GM08714 (cell line): ENCODE measurements around the gene KDM5A.
"Not testable (repeated sequence)": the region's sequence is repeated elsewhere in the genome, so short reads cannot be mapped to it uniquely, and the experiment has no call there.

Source experiments
- H3K4me3 ChIP-seq: fragments of 200-500 bp; sonication (Bioruptor generic); 2 replicates; pipeline ENCODE4 v1.5.1; 2014; ENCODE audit warnings: mild to moderate bottlenecking, low read length, inconsistent platforms
- ZNF274 ChIP-seq: IDR thresholded peaks from 2 replicates; pipeline ENCODE4 v1.6.1; 2012; ENCODE audit warnings: mild to moderate bottlenecking, low read depth, low read length

Gene KDM5A

DNA sequence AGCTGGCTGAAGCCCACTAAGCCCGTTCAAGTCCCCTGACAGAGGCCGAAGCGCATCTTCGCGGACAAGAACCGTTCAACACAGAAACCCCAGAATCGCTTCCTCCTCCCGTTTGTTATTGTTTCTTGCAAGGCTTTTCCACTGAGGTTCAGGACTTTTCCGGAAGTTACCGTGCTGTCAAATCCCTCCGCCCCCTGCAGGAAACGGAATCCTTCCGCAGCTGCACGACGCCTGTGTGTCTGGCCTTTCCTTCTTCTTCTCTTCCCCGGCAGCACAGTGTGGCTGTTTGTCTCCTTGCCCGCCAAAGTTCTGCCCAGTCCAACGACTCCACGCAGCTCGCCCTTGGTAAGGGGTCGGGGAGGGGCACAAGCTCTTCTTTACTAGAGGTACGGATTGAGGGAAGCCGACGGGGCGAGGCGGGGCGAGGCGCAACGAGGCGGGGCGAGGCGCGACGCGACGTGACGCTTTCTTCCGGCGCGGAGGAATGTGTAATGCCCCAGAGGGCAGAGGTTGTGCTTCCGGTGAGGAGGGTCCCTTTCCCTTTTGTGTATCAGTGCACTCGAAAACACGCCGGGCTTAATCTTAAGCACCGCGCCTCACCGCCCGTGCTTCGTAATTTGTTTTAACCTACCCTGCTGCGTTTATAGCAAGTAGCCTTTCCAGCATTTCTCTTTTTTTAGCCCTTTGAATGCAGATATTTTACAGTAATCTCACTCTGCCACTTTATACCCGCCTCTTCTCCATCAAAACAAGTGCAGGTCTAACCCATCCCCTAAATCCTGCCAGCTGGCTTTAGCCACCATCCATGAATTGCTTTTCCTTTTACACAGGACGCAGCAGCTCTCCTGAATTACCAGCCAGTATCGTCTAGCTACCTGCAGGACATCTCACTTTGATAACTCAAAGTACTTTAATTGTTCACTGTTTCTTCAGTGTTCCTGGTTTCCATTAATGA is at the start of gene KDM5A:
Gene KDM5A (minus strand): TSS at position 179 of the 955 bp plus-strand sequence. CDS start 229 bp downstream, outside the sequence.
- no peak for TF ChIP-seq ZNF274
- H3K4me3 ChIP-seq, result peak within 1 kb of the TSS; percentile 100

DNA sequence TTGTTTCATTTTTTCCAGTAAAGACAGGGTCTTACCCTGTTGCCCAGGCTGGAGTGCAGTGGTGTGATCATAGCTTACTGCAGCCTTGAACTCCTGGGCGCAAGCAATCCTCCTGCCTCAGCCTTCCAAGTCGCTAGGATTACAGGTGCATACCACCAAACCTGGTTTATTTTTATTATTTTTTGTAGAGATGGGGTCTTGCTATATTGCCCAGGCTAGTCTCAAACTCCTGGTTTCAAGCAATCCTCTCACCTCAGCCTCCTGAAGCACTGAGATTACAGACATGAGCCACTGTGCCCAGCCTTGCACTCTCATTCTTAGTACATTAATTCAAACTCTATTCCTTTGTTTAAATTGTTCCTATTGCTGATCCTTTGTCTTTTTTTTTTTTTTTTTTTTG is 46.6 kb upstream of the KDM5A start:
- H3K4me3 ChIP-seq, result not testable (repeated sequence)

DNA sequence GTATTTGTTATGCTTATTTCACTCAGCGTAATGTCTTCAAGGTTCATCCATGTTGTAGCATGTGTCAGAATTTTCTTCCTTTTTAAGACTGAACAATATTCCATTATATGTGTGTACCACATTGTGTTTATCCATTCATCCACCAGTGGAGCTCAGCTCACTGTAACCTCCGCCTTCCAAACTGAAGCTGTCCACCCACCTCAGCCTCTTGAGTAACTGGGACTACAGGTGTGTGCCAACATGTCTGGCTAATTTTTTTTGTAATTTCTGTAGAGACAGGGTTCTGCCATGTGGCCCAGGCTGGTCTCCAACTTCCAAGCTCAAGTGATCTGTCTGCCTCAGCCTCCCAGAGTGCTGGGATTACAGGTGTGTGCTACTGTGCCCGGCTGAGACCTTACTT is 33.4 kb upstream of the KDM5A start:
- H3K4me3 ChIP-seq, result no peak overlapping the region
- TF ChIP-seq ZNF274, result no peak

GRCh38 chr12:418432-418831 is 29.3 kb upstream of the KDM5A start:
- no peak for TF ChIP-seq ZNF274
- H3K4me3 ChIP-seq, result no peak overlapping the region

- no peak for TF ChIP-seq ZNF274
- H3K4me3 ChIP-seq, result no peak overlapping the region
Observed at GRCh38 chr12:414859-415258, 25.7 kb upstream of the KDM5A start.

DNA sequence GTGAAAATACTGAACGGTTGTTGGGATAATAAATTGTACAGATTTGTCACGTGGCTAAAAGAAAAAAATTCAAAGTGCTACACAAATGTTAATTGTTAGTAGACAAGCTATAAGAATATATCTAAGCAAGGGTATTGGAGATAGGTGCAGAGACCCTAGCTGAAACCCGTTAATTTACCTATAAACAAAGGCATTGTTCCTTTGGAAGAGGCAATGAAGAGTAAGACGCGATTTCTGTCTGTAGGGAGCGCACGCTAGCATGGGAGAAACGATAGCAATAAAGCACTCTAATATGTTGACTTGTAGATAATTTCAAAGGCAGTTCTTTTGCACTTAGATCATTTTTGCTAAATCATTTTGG is 12.9 kb upstream of the KDM5A start:
- no peak for TF ChIP-seq ZNF274
- H3K4me3 ChIP-seq, result peak overlapping the region; percentile 96

- H3K4me3 ChIP-seq, result peak within 1 kb of the TSS; percentile 96
- TF ChIP-seq ZNF274, result no peak
Observed at GRCh38 chr12:401235-402028, 12.3 kb upstream of the KDM5A start, which contains the start of gene CCDC77. CCDC77 (plus strand) TSS chr12:401644; CDS start chr12:409384, 7,740 bp downstream.

DNA sequence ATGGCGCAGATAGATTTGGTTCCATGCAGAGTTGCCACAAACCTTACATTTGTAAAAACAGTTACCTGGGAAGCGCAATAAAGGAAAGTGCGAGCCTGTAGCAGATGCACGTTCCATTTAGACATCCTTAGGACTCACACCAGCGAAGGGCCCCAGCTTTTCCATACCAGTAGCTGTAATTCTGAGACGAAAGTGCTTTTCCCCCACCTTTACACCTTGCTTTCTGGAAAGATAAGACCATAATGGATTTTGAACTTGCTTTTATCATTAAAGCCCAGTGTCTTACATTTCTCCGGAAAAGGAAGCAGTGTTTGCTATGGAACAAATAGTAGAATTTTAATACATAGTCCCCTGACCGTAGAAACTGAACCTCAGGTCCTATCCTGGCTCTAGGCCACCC is 11.7 kb upstream of the KDM5A start:
- no peak for TF ChIP-seq ZNF274
- peak overlapping the region; percentile 50 for H3K4me3 ChIP-seq

- peak overlapping the region; percentile 100 for H3K4me3 ChIP-seq
- no peak for TF ChIP-seq ZNF274
Observed at GRCh38 chr12:388541-389141, 479 bp downstream of the KDM5A start.

GRCh38 chr12:388012-388411 is 1.1 kb downstream of the KDM5A start:
- H3K4me3 ChIP-seq, result peak overlapping the region; percentile 100

DNA sequence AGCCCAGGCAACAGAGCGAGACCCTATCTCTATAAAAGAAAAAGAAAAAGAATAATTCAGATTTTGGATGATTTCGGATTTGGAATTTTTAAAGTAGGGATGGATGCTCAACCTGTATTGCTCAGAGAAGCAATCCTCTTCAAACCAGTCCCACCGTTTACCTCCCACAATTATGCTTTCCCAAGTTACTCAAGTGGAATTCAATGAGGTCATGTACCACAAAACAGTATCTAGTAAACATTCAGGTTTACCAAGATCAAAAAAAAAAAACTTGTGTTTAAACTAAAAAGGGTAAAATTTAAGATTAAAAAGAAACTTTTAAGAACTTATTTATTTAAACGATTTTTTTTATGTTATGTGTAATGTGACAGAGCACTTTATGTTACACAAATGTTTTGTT is 2.5 kb downstream of the KDM5A start:
- no peak for TF ChIP-seq ZNF274

More at GRCh38 chr12:388012-388411, 1.1 kb downstream of the KDM5A start:
- TF ChIP-seq ZNF274, result no peak

GRCh38 chr12:370739-371485 is 18.2 kb downstream of the KDM5A start:
- not testable (repeated sequence) for H3K4me3 ChIP-seq

More for the DNA sequence above, 2.5 kb downstream of the KDM5A start:
- H3K4me3 ChIP-seq, result peak overlapping the region; percentile 100

- no peak overlapping the region for H3K4me3 ChIP-seq
- TF ChIP-seq ZNF274, result no peak
Observed at GRCh38 chr12:367972-368371, 21.1 kb downstream of the KDM5A start.

GRCh38 chr12:366820-367219 is 22.3 kb downstream of the KDM5A start:
- TF ChIP-seq ZNF274, result no peak
- no peak overlapping the region for H3K4me3 ChIP-seq

DNA sequence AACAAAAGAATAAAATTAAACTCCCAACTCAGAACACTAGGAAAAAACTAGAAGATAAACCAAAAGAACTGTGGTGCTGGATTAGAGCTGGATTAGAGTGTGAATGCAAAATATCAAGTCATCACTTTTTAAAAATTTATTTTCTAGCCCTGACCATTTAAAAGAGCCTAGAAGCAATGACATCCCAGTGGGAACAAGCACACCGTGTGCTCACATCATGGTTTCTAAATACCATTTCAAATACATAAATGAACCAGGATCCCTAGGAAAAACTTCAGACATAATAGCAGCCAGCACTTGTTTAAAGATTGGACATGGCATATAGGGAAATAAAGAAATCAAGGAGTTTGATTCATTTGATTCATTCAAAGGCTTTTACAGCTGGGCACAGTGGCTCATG is 30.0 kb downstream of the KDM5A start:
- TF ChIP-seq ZNF274, result no peak
- no peak overlapping the region for H3K4me3 ChIP-seq
